ENCODE measurements around the gene SHISA2.

The SHISA2 gene

DNA sequence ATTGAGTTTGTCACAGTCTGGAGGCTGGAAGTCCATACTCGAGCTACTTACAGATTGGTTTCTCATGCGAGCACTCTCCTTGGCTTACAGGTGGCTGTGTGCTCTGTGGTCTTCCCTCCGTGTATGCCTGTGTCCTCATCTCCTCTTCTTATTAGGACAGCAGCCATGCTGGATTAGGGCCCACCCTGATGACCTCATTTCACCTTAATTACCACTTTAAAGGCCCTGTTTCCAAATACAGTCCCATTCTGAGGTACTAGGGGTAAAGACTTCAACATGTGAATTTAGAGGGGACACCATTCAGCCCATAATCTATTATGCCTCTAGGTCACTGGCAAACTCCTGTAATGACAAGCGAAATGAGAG, 40.6 kb downstream of the SHISA2 start:
- H3K4me3 ChIP-seq (replicated peaks; ENCODE audit: low read depth, low read length), result no peak overlapping the region
- TF ChIP-seq CTCF (IDR thresholded peaks at IDR 0.05; ENCODE audit: low read length, missing control alignments), result no peak
- no peak for DNase-seq (ENCODE audit: low read depth)

DNA sequence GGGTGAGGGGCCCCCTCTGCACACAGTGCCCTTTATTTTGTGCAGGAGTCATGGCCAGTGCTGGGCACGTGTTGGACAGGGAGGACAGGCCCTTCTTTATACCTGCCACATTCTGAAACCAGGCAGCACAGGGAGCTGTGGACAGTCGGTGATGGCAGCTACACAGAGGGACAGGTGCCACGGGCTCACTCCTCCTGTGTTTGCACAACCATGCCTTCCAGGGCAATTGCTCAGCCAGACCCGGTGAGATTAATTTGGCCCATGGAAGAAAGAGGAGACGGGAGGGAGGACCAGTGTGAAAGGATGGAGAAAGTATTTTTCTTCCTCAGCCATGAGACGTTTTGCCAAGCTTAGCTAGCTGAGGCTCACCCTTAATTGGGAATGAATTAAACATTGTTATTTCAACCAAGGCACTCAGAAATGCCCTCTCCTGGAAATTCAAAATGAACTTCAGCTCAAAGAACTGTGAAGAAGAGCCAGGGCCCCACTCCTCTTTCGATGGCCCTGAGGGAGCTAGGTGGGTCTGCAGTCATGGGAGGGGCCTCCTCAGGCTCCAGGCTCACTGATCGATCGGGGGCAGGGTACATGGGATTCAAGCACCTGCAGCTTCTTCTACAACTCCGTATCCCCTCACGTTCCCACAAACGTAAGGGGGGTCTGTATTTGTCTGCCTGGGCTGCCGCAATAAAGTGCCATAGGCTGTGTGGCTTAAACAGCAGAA, 41.2 kb downstream of the SHISA2 start:
- DNase-seq (ENCODE audit: low read depth), result no peak
- TF ChIP-seq CTCF (IDR thresholded peaks at IDR 0.05; ENCODE audit: low read length, missing control alignments), result no peak

DNA sequence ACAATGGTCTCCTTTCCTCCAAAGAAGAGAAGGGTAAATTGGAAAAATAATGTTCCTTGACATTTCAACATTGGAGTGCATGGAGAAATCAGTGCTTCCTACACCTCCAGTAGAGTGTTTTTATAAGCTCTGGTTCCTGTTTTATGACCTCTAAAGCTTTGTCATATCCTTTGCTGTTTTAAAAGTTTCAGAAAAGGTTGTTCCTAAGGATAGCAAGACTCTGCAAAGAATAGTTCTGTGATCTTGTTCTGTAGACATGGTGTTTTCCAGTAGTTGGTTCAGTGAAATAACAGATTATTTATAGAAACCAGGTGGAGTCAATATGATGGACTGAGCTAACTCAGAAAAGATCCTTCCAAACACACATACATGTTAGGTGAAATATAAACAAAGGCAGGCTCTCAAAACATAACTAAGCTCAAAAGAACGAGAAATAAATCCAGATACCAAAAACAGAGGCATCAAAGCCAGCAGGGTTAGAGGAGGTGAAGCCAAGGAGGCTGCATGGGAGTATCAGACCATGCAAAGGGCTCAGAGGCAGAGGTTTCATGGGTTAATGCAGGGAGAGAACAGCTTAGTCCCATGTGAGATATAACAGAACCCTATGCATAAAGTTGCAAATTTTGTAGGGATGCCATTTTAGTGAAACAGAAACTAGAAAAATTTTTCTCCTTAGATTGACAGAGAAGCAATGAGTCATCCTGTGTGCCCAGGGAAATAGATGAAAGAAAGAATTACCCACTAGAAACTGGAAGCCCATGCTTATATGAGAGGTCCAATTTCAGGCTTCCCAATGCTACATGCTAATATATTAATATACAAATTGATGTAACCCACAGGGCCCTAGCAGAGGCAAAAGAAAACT, 44.3 kb downstream of the SHISA2 start:
- no peak for DNase-seq (ENCODE audit: low read depth)
- no peak overlapping the region for H3K4me3 ChIP-seq (replicated peaks; ENCODE audit: low read depth, low read length)
- TF ChIP-seq CTCF (IDR thresholded peaks at IDR 0.05; ENCODE audit: low read length, missing control alignments), result no peak

More for the DNA sequence above, 41.2 kb downstream of the SHISA2 start:
- no peak overlapping the region for H3K4me3 ChIP-seq (replicated peaks; ENCODE audit: low read depth, low read length)

Data from fibroblast of pulmonary artery (primary cell).